AG10803 (cell line): ENCODE measurements around the gene PIGH.

Experiments
- DNase-seq: peaks from one replicate; pipeline ENCODE4 v3.0.0; 2010; ENCODE audit warnings: low read depth
- H3K4me3 ChIP-seq: 2 replicates; pipeline ENCODE4 v1.5.1; 2011; ENCODE audit warnings: mild to moderate bottlenecking, low read length, control low read depth
- CTCF ChIP-seq: conservative IDR thresholded peaks from 2 replicates; pipeline ENCODE4 v1.5.1; 2011; ENCODE audit warnings: mild to moderate bottlenecking, low read length, control low read depth, inconsistent platforms

The PIGH gene

GRCh38 chr14:67574156-67574555 is 25.9 kb downstream of the PIGH start:
- no peak overlapping the region for H3K4me3 ChIP-seq
- no peak for DNase-seq
- no peak for TF ChIP-seq CTCF

GRCh38 chr14:67573228-67574010 is 26.6 kb downstream of the PIGH start:
- no peak for DNase-seq
- no peak for TF ChIP-seq CTCF
- H3K4me3 ChIP-seq = no peak overlapping the region

DNA sequence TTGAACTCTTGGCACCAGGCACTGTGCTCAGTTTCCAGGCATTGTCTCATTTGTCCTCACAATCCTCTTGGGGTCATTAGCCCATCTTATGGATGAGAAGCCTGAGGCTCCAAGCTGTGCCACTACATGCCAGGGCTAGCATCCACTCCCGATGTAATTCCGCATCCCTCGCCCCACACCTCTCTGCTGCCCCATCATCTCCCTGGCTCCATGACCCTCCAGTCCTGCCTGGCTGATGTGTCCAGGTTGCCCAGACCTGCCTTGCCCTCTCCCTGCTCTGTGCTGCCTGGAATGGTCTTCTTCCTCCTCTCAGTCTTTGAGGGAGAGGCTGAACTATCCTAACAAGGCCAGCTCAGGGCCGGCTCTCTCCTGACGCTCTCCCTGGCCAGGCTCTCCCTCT is 27.5 kb downstream of the PIGH start:
- no peak for TF ChIP-seq CTCF

DNA sequence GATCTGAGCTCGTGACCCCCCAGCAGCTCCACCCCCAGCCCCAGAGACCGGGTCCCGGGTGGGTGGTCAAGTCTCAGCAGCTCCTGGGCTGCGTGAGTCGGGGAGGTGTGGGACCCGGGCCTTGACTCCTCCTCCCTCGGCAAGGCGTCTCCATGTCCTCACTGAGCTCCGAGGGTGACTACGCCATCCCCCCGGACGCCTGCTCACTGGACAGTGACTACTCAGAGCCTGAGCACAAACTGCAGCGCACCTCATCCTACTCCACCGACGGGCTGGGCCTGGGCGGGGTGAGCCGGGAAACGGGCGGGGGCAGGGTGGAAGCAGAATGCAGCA is 28.1 kb downstream of the PIGH start:
- no peak overlapping the region for H3K4me3 ChIP-seq
- TF ChIP-seq CTCF = no peak
- no peak for DNase-seq

More for the DNA sequence above, 27.5 kb downstream of the PIGH start:
- no peak overlapping the region for H3K4me3 ChIP-seq
- DNase-seq = no peak

- TF ChIP-seq CTCF = peak; percentile 91
- DNase-seq = peak; percentile 60
- no peak overlapping the region for H3K4me3 ChIP-seq
These were observed 28.6 kb downstream of the PIGH start for GRCh38 chr14:67571275-67571990.

DNA sequence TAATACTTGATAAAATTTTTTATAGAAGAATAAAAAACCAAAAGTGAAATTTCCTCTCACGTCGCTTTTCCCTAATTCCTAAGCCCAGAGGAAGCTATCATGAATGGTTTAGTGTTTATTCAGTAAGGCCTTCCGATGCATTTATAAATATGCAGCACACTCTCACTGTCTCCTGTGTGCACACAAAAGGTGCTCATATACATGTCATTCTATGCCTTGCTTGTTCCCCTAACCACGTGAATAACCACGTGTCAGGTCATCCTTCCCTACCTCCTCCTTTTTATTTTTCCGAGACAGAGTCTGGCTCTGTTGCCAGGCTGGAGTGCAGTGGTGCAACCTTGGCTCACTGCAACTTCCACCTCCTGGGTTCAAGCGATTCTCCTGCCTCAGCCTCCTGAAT is 29.6 kb downstream of the PIGH start:
- TF ChIP-seq CTCF = no peak
- H3K4me3 ChIP-seq = no peak overlapping the region
- no peak for DNase-seq
